Nephron (organoid): ENCODE data around the gene CD59.
A peak's percentile ranks its signal among the peaks of the same experiment; 100 is the strongest.
"Not testable (repeated sequence)": the region's sequence is repeated elsewhere in the genome, so short reads cannot be mapped to it uniquely, and the experiment has no call there.

ENCODE experiments used
- H3K27ac Mint-ChIP-seq, 3 experiments: 2 replicates each; pipeline ENCODE4 v1.8.0; 2020; ENCODE audit warnings: mixed read lengths in 3 of 3, mild to moderate bottlenecking in 2 of 3, moderate library complexity in 1 of 3
- H3K27me3 Mint-ChIP-seq: 2 replicates; pipeline ENCODE4 v1.8.0; 2021; ENCODE audit warnings: low read depth, mild to moderate bottlenecking, moderate library complexity, mixed read lengths
- H3K36me3 Mint-ChIP-seq: 2 replicates; pipeline ENCODE4 v1.8.0; 2020; ENCODE audit warnings: low read depth, mixed read lengths
- H3K4me1 Mint-ChIP-seq: 2 replicates; pipeline ENCODE4 v1.8.0; 2020; ENCODE audit warnings: mixed read lengths
- H3K4me3 Mint-ChIP-seq, 3 experiments: 2 replicates each; pipeline ENCODE4 v1.8.0; 2020; ENCODE audit warnings: mild to moderate bottlenecking in 3 of 3, mixed read lengths in 3 of 3, moderate library complexity in 2 of 3
- H3K9me3 Mint-ChIP-seq: 2 replicates; pipeline ENCODE4 v1.8.0; 2020; ENCODE audit warnings: mixed read lengths
- TF ChIP-seq, protein P1 (sequence below), 3 experiments: fragments of 200-600 bp; sonication (generic); IDR thresholded peaks; one replicate each; pipeline ENCODE4 v1.5.0; 2021; ENCODE audit warnings: antibody characterized with exemption in 3 of 3; ENCODE audit not compliant: unreplicated experiment in 3 of 3

CD59 gene

DNA sequence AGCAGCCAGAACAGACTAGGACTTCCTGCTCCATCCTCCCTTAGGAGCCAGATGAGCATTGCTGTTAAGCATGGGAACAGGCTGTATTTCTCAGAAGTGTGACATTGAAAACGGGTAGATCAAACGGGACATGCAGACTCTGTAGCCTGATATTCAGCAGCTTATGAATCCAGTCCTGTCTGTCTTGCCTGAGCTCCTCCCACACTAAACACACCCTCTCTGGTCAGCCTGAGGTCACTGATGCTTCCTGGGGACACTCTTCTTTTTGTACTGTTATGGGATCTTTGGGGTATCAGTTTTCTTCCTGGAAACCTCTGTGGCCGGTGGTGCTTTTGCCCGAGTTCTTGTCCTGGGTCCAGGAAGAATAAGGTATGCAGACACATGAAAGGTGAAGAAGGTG lies 71.4 kb downstream of the CD59 start:
- Mint-ChIP-seq H3K4me3 (no peak overlapping the region), H3K27ac (peak overlapping the region in 1 of 3 experiments; percentile 49), H3K4me1 (peaks cover 45% of the 10 kb centered on the region), H3K27me3 (peaks cover 3% of the 10 kb centered on the region), H3K36me3 (no peaks in the 10 kb centered on the region), H3K9me3 (no peaks in the 10 kb centered on the region)
- TF ChIP-seq, protein P1, sequence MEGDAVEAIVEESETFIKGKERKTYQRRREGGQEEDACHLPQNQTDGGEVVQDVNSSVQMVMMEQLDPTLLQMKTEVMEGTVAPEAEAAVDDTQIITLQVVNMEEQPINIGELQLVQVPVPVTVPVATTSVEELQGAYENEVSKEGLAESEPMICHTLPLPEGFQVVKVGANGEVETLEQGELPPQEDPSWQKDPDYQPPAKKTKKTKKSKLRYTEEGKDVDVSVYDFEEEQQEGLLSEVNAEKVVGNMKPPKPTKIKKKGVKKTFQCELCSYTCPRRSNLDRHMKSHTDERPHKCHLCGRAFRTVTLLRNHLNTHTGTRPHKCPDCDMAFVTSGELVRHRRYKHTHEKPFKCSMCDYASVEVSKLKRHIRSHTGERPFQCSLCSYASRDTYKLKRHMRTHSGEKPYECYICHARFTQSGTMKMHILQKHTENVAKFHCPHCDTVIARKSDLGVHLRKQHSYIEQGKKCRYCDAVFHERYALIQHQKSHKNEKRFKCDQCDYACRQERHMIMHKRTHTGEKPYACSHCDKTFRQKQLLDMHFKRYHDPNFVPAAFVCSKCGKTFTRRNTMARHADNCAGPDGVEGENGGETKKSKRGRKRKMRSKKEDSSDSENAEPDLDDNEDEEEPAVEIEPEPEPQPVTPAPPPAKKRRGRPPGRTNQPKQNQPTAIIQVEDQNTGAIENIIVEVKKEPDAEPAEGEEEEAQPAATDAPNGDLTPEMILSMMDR (IDR thresholded peaks at IDR 0.05; ENCODE audit: unreplicated experiment in 3 of 3) = no peak

DNA sequence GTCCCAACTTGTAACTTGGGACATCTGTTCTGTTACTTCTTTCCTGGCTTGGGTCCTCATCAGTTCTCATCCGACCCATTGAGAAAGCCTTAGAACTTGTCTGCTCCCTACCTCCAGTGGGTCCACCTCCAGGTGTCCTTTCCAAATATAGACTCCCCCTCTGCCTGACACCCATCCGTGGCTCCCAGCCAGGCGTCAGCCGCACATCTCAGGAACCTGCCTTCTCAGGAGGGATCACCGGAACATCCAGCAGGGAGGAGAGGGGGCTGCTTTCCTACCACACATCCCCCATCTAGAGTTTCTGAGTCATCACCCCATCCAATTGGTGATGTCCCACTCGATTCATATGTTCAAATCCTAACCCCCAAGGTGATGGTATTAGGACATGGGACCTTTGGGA lies 72.1 kb downstream of the CD59 start:
- TF ChIP-seq, protein P1 (IDR thresholded peaks at IDR 0.05; ENCODE audit: unreplicated experiment in 3 of 3) = no peak
- peaks cover 3% of the 10 kb centered on the region for H3K27me3 Mint-ChIP-seq
- H3K9me3 Mint-ChIP-seq = no peaks in the 10 kb centered on the region
- H3K4me1 Mint-ChIP-seq = peaks cover 45% of the 10 kb centered on the region
- H3K4me3 Mint-ChIP-seq = no peak overlapping the region
- no peaks in the 10 kb centered on the region for H3K36me3 Mint-ChIP-seq
- no peak overlapping the region for H3K27ac Mint-ChIP-seq

DNA sequence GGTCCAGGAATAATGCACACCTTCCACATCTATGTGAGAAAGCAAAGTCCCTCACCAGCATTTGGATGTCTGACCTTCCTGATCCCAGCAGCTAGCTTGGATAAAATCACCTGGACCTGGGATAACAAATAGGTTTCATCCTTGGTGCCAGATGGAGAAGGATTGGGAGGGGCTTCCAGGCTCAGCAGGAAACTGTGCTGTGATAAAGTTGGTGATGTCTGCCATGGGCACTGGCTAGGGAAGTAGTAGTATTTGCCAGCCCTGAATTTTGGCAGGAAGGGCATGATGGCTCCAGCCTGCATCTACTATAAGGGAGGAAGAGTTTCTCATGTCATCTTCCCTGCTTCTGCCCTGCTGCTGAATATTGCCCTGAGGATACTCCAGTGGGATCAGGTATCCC lies 73.1 kb downstream of the CD59 start:
- Mint-ChIP-seq H3K36me3 (no peaks in the 10 kb centered on the region), H3K4me1 (peaks cover 45% of the 10 kb centered on the region), H3K27ac (no peak overlapping the region), H3K4me3 (no peak overlapping the region), H3K27me3 (peaks cover 3% of the 10 kb centered on the region), H3K9me3 (no peaks in the 10 kb centered on the region)
- TF ChIP-seq, protein P1 (IDR thresholded peaks at IDR 0.05; ENCODE audit: unreplicated experiment in 3 of 3) = no peak

DNA sequence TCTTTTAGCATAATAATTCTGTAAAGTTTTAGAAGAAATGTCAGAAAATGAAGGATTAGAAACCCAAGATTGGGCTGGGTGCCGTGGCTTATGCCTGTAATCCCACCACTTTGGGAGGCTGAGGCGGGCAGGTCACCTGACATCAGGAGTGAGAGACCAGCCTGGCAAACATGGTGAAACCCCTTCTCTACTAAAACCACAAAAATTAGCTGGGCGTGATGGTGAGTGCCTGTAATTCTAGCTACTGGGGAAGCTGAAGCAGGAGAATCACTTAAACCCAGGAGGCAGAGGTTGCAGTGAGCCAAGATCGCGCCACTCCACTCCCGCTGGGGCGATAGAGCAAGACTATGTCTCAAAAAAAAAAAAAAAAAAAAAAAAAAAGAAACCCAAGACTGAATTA lies 74.7 kb downstream of the CD59 start:
- H3K9me3 Mint-ChIP-seq, H3K36me3 Mint-ChIP-seq, H3K4me3 Mint-ChIP-seq, H3K27me3 Mint-ChIP-seq, H3K27ac Mint-ChIP-seq: not testable (repeated sequence)
- peaks cover 51% of the 10 kb centered on the region for H3K4me1 Mint-ChIP-seq

DNA sequence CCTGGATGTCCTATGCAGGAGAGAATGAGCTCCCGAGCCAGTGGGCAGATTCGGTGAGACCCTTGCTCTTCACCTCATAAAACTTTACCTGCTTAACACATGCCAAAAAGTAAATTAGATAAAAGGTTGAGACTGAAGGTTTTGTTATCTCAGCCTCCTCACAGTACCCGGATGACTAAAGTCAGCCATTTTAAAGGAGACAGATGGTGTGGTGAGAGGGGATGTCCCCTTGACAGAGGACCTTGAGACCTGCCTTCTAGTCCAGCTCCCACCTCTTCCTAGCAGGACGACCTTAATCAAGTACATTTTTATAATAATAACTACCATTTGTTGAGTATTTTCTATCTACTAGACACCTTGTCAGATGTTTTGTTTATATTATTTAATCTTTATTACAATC lies 75.3 kb downstream of the CD59 start:
- TF ChIP-seq, protein P1 (IDR thresholded peaks at IDR 0.05; ENCODE audit: unreplicated experiment in 3 of 3) = no peak
- H3K27ac Mint-ChIP-seq = no peak overlapping the region
- H3K9me3 Mint-ChIP-seq = no peaks in the 10 kb centered on the region
- H3K4me1 Mint-ChIP-seq = peaks cover 53% of the 10 kb centered on the region
- no peaks in the 10 kb centered on the region for H3K36me3 Mint-ChIP-seq
- peaks cover 3% of the 10 kb centered on the region for H3K27me3 Mint-ChIP-seq
- no peak overlapping the region for H3K4me3 Mint-ChIP-seq

DNA sequence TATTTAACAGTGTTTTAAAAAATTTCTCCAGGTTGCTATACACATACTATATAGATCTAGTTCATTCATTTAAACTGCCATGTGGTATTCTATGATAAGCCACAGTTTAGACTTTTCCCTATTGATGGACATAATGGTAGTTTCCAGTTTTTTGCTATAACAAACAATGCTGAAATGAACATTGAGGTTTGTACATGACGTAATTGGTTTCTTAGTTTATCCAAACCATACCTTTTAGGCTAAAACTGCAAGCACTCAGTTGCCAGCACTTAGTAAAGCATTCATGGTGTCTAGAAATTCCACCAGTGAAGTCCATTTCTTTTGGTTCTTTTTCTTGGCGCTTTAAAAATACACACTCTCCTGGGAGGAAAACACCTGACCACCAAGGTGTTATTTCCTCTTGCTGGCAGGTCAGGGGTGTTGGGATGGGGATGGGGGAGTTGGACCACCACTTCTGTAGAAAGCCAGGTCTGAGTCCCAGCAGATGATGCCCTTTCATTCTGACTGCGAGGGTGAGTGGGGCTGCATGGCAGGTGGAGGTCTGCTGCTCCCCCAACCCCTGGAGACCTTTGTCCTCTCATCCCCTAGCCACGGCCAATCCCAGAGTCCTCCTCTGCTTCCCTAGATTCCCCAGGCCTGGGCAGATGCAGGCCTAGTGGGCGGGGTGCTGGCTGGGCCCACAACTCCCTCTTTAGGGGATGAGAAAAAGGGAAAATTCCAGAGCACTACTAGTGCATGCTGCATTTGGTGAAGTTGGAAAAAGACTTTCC lies 76.7 kb downstream of the CD59 start:
- no peaks in the 10 kb centered on the region for H3K9me3 Mint-ChIP-seq
- no peak overlapping the region for H3K4me3 Mint-ChIP-seq
- peaks cover 60% of the 10 kb centered on the region for H3K4me1 Mint-ChIP-seq
- peaks cover 3% of the 10 kb centered on the region for H3K27me3 Mint-ChIP-seq
- H3K36me3 Mint-ChIP-seq = no peaks in the 10 kb centered on the region
- TF ChIP-seq, protein P1 (IDR thresholded peaks at IDR 0.05; ENCODE audit: unreplicated experiment in 3 of 3) = no peak
- peak overlapping the region in 1 of 3 experiments; percentile 79 for H3K27ac Mint-ChIP-seq
